HuH-7.5 (cell line): ENCODE results near the gene DNAH10.

Experiments
- DNase-seq: peaks from one replicate; pipeline ENCODE4 v3.0.0; 2011; ENCODE audit warnings: low spot score

Gene DNAH10

GRCh38 chr12:123845881-123846280, 83.8 kb downstream of the DNAH10 start:
- DNase-seq, result no peak

GRCh38 chr12:123846340-123846739, 84.2 kb downstream of the DNAH10 start:
- no peak for DNase-seq

GRCh38 chr12:123847019-123847418, 84.9 kb downstream of the DNAH10 start:
- no peak for DNase-seq

GRCh38 chr12:123847876-123848275, 85.8 kb downstream of the DNAH10 start:
- DNase-seq, result no peak

- no peak for DNase-seq
Observed at GRCh38 chr12:123849517-123849916, 87.4 kb downstream of the DNAH10 start.

GRCh38 chr12:123850246-123851134, 88.4 kb downstream of the DNAH10 start:
- DNase-seq, result no peak

- DNase-seq, result no peak
Observed at GRCh38 chr12:123853396-123854070, 91.4 kb downstream of the DNAH10 start.

- no peak for DNase-seq
Observed at GRCh38 chr12:123854232-123854631, 92.1 kb downstream of the DNAH10 start.

- no peak for DNase-seq
Observed at GRCh38 chr12:123854918-123855317, 92.8 kb downstream of the DNAH10 start.

GRCh38 chr12:123856681-123857080, 94.6 kb downstream of the DNAH10 start:
- DNase-seq, result no peak

- no peak for DNase-seq
Observed at GRCh38 chr12:123858176-123858575, 96.1 kb downstream of the DNAH10 start.

GRCh38 chr12:123859035-123859434, 96.9 kb downstream of the DNAH10 start:
- DNase-seq, result no peak

- no peak for DNase-seq
Observed at GRCh38 chr12:123860377-123860776, 98.3 kb downstream of the DNAH10 start.

- no peak for DNase-seq
Observed at GRCh38 chr12:123861392-123861791, 99.3 kb downstream of the DNAH10 start.

GRCh38 chr12:123867141-123867540, 105.0 kb downstream of the DNAH10 start:
- no peak for DNase-seq

GRCh38 chr12:123868791-123869190, 106.7 kb downstream of the DNAH10 start:
- no peak for DNase-seq

GRCh38 chr12:123873793-123874192, 111.7 kb downstream of the DNAH10 start:
- no peak for DNase-seq

- no peak for DNase-seq
Observed at GRCh38 chr12:123877968-123878367, 115.9 kb downstream of the DNAH10 start.

- DNase-seq, result no peak
Observed at GRCh38 chr12:123879101-123879500, 117.0 kb downstream of the DNAH10 start.

GRCh38 chr12:123879691-123880090, 117.6 kb downstream of the DNAH10 start:
- no peak for DNase-seq

- no peak for DNase-seq
Observed at GRCh38 chr12:123882161-123882705, 120.1 kb downstream of the DNAH10 start.

GRCh38 chr12:123886258-123886657, 124.2 kb downstream of the DNAH10 start:
- no peak for DNase-seq

- no peak for DNase-seq
Observed at GRCh38 chr12:123886931-123887582, 125.0 kb downstream of the DNAH10 start.
